ENCODE data around the gene ZNFX1. TPM values are rescaled to one million over a fixed set of nuclear protein-coding genes. Genes with fewer than 3 reads are reported as not detected.
A peak's percentile ranks its signal among the peaks of the same experiment; 100 is the strongest.

ZNFX1 gene
- total and polyA plus RNA-seq, 9 of the 15 experiments (the other 6 are each of a cell fraction or from before 2014, with no cell fraction given): 3.8 to 13.8 (median 10.3) TPM

DNA sequence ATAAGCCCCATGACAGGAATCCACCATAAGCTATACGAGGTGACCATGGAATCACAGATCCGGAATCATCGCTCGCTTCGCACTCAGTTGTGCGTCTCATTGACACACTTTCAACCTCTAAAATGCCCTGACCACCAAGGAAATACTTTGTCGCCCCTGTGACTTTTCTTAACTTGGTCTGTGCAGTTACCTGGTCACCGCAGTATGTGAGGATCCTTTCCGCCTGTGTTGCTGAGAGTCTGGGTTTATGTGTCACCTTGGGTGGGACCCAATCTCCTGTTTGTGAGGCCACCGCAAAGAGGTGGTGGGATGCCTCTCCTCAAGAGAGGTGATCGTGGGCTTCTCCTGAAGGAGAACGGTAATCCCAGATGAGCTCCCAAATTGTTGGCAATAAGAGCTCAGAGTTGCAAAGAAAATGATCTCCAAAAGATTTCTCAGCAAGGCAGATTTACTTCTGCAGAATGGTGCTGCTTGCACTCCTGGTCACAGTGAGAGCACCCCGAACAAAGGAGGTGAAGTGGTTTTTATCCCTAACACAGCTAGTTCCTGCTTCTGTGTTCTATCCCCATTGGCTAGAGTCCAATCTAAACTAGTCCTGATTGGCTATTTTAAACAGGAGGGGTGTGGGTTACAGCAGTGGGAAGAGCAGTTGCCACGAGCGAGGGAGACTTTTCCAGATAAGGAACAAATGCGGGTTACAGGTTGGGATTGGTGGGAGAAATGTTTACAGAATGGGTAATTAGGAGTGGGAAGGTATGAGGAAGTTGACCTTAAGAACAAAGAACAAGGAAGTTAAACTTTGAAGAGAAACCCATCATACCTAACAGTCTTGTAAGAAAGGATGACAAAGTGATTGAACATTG, 9.1 kb upstream of the ZNFX1 start (continued):
- TF ChIP-seq, protein P1, sequence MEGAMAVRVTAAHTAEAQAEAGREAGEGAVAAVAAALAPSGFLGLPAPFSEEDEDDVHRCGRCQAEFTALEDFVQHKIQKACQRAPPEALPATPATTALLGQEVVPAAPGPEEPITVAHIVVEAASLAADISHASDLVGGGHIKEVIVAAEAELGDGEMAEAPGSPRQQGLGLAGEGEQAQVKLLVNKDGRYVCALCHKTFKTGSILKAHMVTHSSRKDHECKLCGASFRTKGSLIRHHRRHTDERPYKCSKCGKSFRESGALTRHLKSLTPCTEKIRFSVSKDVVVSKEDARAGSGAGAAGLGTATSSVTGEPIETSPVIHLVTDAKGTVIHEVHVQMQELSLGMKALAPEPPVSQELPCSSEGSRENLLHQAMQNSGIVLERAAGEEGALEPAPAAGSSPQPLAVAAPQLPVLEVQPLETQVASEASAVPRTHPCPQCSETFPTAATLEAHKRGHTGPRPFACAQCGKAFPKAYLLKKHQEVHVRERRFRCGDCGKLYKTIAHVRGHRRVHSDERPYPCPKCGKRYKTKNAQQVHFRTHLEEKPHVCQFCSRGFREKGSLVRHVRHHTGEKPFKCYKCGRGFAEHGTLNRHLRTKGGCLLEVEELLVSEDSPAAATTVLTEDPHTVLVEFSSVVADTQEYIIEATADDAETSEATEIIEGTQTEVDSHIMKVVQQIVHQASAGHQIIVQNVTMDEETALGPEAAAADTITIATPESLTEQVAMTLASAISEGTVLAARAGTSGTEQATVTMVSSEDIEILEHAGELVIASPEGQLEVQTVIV (CRISPR knock-in tag; IDR thresholded peaks at IDR 0.05; ENCODE audit: borderline replicate concordance): no peak
- no peak for TF ChIP-seq BDP1 (IDR thresholded peaks at IDR 0.05; ENCODE audit: insufficient read depth, insufficient read length)
- TF ChIP-seq PCBP1 (IDR thresholded peaks at IDR 0.05; ENCODE audit: low read depth, low read length, poor library complexity, severe bottlenecking): no peak
- no peak for TF ChIP-seq ZNF436 (CRISPR knock-in tag; IDR thresholded peaks at IDR 0.05)
- peak; percentile 67 for TF ChIP-seq MYBL2 (IDR thresholded peaks at IDR 0.05; ENCODE audit: low read depth)
- no peak for TF ChIP-seq MYBL2 (CRISPR knock-in tag; IDR thresholded peaks at IDR 0.05; ENCODE audit: borderline replicate concordance)
- TF ChIP-seq, protein P2, sequence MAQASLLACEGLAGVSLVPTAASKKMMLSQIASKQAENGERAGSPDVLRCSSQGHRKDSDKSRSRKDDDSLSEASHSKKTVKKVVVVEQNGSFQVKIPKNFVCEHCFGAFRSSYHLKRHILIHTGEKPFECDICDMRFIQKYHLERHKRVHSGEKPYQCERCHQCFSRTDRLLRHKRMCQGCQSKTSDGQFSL (CRISPR knock-in tag; IDR thresholded peaks at IDR 0.05): no peak
- TF ChIP-seq, protein P2 (tag; IDR thresholded peaks at IDR 0.05): no peak
- TF ChIP-seq HDGF (IDR thresholded peaks at IDR 0.05): no peak
- TF ChIP-seq, protein P3, sequence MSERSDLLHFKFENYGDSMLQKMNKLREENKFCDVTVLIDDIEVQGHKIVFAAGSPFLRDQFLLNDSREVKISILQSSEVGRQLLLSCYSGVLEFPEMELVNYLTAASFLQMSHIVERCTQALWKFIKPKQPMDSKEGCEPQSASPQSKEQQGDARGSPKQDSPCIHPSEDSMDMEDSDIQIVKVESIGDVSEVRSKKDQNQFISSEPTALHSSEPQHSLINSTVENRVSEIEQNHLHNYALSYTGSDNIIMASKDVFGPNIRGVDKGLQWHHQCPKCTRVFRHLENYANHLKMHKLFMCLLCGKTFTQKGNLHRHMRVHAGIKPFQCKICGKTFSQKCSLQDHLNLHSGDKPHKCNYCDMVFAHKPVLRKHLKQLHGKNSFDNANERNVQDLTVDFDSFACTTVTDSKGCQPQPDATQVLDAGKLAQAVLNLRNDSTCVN (CRISPR knock-in tag; IDR thresholded peaks at IDR 0.05): no peak
- no peak for TF ChIP-seq HNRNPH1 (optimal IDR thresholded peaks at IDR 0.05; ENCODE audit: low read depth, low read length)
- TF ChIP-seq, protein P4, sequence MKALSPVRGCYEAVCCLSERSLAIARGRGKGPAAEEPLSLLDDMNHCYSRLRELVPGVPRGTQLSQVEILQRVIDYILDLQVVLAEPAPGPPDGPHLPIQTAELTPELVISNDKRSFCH (CRISPR knock-in tag; IDR thresholded peaks at IDR 0.05): no peak
- TF ChIP-seq, protein P4 (tag; IDR thresholded peaks at IDR 0.05): no peak
- TF ChIP-seq, protein P5, sequence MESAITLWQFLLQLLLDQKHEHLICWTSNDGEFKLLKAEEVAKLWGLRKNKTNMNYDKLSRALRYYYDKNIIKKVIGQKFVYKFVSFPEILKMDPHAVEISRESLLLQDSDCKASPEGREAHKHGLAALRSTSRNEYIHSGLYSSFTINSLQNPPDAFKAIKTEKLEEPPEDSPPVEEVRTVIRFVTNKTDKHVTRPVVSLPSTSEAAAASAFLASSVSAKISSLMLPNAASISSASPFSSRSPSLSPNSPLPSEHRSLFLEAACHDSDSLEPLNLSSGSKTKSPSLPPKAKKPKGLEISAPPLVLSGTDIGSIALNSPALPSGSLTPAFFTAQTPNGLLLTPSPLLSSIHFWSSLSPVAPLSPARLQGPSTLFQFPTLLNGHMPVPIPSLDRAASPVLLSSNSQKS (CRISPR knock-in tag; IDR thresholded peaks at IDR 0.05): no peak
- TF ChIP-seq, protein P6, sequence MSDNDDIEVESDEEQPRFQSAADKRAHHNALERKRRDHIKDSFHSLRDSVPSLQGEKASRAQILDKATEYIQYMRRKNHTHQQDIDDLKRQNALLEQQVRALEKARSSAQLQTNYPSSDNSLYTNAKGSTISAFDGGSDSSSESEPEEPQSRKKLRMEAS (CRISPR knock-in tag; IDR thresholded peaks at IDR 0.05): no peak
- TF ChIP-seq RAD21 (CRISPR knock-in tag; conservative IDR thresholded peaks at IDR 0.05 in 1 of 2, IDR thresholded peaks at IDR 0.05 in 1 of 2): no peak
- peak; percentile 26; the same call in 1 of the 2 replicates for TF ChIP-seq JUND (IDR thresholded peaks at IDR 0.05; ENCODE audit: borderline replicate concordance, low read depth, low read length)
- TF ChIP-seq JUND (tag; IDR thresholded peaks at IDR 0.05; ENCODE audit: borderline replicate concordance, low read depth, low read length): no peak
- no peak for TF ChIP-seq SRF (CRISPR knock-in tag; IDR thresholded peaks at IDR 0.05)
- no peak for TF ChIP-seq ZNF584 (CRISPR knock-in tag; IDR thresholded peaks at IDR 0.05; ENCODE audit: low read depth)
- TF ChIP-seq ZNF232 (CRISPR knock-in tag; IDR thresholded peaks at IDR 0.05): no peak
